Upper lobe of left lung (tissue), 4 donors: ENCODE results near the gene ZNF865.

ENCODE experiments used
- CTCF ChIP-seq, 6 experiments: fragments of 450-650 bp in 4 of 6; fragments of 200-600 bp in 2 of 6; sonication (generic) in 2 of 6; IDR thresholded peaks; one replicate each; pipeline ENCODE4 v1.5.1; 2016 to 2019; ENCODE audit warnings: antibody characterized with exemption in 6 of 6
- EP300 ChIP-seq, 4 donors: sonication (generic); formaldehyde crosslinking; IDR thresholded peaks; one replicate each; pipeline ENCODE4 v1.5.1; 2017; ENCODE audit warnings: antibody characterized with exemption in 4 of 4, control low read depth in 2 of 4
- POLR2A ChIP-seq, 4 donors: fragments of 450-650 bp; IDR thresholded peaks; one replicate each; pipeline ENCODE4 v1.5.1; 2016 to 2017; ENCODE audit warnings: antibody characterized with exemption in 4 of 4, mild to moderate bottlenecking in 2 of 4

DNA sequence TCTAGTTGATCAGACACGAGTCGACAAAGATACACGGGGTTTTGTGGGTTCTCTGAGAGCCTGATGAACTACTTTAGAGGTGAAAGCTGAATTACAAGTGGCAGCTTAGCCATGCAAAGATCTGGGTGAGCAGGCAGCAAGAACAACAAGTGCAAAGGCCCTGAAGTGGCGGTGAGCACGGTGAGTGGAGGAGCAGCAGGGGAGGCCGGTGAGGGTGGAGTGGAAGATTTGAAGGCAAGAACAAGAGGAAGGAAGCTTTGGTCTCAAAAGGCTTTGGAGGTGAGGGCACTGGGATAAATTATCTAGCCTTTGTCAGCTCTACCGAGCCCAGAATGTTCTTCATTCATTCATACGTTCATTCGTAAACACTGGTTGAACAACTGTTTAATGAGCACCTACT lies 1.4 kb downstream of the ZNF865 start:
- TF ChIP-seq POLR2A (IDR thresholded peaks at IDR 0.05) (no peak), CTCF (IDR thresholded peaks at IDR 0.05) (no peak), EP300 (IDR thresholded peaks at IDR 0.05) (no peak)
